Choroid plexus epithelial cell (primary cell): Measurements from ENCODE around the gene SMPD2.

Experiments
- DNase-seq: peaks from one replicate; pipeline ENCODE4 v3.0.0-alpha.2; 2010; ENCODE audit warnings: low read depth
- H3K4me3 ChIP-seq: 2 replicates; pipeline ENCODE4 v1.5.1; 2011; ENCODE audit warnings: low read depth, mild to moderate bottlenecking, control low read depth, low read length, moderate library complexity
- TF ChIP-seq, protein P1 (sequence below): conservative IDR thresholded peaks from 2 replicates; pipeline ENCODE4 v1.5.1; 2011; ENCODE audit warnings: low read depth, mild to moderate bottlenecking, control low read depth, inconsistent platforms, low read length, moderate library complexity

The SMPD2 gene

DNA sequence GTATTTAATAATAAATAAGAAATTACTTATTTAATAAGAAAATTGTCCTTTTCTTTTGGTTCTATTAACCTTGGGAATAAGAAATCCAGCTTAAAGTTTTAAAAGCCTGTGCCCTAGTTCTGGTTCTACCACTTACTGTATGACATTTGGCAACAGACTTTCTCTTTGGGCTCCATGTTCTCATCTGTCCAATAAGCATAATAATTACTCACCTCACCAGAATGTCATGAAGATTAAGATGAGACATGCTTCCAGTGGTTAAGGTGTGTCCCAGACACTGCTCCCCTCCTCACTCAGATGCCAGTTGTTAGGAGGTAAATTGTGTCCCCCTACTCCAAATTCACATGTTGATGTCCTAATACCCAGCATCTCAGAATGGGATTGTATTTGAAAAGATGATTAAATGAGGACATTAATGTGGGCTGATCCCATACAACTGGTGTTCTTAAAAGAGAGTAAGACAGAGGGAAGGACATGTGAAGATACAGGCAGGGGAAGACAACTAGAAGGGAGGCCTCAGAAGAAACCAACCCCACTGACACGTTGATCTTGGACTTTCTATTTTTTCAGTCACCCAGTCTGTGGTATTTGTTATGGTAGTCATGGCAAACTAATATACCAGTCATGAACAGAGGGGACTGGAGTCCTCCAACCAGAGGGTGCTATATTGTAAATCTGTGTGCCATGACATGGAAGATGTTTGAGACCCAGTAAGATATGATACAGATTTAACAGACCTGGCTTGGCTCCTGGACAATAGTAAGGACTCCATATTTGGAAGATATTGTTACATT lies 21.4 kb downstream of the SMPD2 start:
- TF ChIP-seq, protein P1, sequence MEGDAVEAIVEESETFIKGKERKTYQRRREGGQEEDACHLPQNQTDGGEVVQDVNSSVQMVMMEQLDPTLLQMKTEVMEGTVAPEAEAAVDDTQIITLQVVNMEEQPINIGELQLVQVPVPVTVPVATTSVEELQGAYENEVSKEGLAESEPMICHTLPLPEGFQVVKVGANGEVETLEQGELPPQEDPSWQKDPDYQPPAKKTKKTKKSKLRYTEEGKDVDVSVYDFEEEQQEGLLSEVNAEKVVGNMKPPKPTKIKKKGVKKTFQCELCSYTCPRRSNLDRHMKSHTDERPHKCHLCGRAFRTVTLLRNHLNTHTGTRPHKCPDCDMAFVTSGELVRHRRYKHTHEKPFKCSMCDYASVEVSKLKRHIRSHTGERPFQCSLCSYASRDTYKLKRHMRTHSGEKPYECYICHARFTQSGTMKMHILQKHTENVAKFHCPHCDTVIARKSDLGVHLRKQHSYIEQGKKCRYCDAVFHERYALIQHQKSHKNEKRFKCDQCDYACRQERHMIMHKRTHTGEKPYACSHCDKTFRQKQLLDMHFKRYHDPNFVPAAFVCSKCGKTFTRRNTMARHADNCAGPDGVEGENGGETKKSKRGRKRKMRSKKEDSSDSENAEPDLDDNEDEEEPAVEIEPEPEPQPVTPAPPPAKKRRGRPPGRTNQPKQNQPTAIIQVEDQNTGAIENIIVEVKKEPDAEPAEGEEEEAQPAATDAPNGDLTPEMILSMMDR: no peak
- DNase-seq: no peak
- H3K4me3 ChIP-seq: no peak overlapping the region

DNA sequence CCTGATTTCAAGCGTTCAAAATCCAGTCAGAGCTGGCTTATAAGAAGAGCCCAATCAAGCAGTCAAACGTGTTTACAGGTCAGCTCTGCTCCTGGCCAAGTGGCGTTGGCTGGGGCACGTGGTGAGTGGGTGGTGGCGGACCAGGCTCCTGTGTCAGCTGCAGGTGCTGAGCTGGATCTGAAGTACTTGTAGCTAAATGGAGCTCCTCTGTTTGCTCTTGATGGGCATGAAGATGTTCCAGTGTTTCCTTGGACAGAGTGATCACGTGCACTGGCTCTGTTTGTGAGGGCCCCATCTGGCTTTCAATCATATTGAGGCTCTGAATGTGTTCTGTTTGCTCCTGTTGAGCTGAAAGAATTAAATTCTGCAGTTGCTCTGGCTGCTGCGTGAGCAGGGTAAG lies 25.2 kb downstream of the SMPD2 start:
- DNase-seq: no peak
- TF ChIP-seq, protein P1: no peak
- H3K4me3 ChIP-seq: no peak overlapping the region

DNA sequence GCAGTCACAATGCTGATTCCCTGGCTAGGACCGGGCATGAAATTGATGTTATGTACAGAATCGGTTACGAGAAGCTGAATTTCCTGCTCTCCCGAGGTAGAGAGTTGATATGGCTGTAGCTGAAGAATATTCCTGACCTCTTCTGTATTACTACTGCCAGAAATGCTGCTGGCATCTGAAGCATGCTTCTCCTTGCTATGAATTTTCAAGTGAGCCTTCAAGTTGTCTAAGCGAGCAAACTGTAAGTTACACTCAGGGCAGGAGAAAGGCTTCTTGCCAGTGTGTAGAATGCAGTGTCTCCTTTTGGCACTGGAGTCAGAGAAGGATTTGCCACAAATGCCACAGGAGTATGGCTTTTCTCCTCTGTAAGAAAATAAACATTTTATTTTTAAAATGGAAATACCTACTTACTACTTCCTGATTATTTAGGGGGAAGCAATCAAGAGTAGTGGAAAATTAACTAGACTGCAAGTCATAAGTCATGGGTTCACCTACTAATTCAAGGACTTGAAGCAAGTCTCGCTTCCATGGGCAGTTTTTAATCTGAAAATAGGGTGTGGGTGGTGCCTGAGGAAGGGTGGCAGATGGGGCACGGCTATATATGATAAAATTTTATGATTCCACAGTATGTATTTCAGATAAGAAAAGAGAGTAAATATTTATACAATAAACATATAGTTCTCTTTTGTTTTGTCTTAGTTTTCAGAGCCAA lies 25.8 kb downstream of the SMPD2 start:
- TF ChIP-seq, protein P1: no peak
- H3K4me3 ChIP-seq: no peak overlapping the region

DNA sequence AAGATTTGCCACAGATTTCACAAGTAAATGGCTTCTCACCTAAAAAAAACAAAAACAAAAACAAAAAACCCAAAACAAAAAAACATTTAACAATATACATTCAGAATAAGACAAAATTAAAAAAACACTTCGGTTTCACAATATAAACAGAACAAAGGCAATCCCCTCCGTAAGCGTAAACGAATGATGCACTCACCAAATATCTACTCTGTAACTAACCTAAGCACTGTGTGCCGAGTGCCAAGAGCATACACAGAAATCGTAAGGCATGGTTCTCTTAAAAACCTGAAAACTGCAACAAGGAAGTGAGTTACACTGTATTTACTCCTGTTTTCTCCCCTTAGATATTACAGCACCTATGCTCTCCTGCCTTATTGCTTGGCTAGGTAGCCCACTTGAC lies 27.2 kb downstream of the SMPD2 start:
- no peak for DNase-seq
- TF ChIP-seq, protein P1: no peak
- H3K4me3 ChIP-seq: no peak overlapping the region

More for the DNA sequence above, 25.8 kb downstream of the SMPD2 start:
- no peak for DNase-seq

DNA sequence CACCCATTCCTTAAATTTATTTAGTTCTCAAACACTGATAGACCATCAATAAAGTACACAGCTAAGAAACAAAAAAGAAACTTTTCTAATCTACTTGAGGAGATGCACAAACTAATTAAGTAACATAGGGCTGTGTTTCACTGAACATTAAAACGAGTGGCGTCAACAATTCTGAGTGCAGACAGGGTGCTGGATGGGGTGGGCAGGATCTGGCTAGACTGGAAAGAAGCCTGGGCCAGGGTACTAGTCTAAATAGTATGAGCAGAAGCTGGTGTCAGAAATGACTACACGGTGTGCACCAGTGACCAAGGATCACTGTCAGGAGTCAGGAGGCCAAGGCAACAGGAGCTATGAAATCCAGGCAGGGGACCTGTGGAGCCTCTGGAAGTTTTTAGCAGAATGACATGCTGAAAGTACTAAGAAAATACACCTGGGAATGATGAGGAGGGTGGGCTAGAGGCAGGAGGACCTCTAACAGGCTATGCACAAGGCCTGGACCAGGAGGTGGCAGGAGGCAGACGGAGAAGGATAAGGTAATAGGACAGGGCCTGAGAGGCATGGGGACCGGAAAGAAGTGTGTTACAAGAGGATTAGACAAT lies 29.2 kb downstream of the SMPD2 start:
- H3K4me3 ChIP-seq: no peak overlapping the region
- DNase-seq: no peak
- TF ChIP-seq, protein P1: no peak

DNA sequence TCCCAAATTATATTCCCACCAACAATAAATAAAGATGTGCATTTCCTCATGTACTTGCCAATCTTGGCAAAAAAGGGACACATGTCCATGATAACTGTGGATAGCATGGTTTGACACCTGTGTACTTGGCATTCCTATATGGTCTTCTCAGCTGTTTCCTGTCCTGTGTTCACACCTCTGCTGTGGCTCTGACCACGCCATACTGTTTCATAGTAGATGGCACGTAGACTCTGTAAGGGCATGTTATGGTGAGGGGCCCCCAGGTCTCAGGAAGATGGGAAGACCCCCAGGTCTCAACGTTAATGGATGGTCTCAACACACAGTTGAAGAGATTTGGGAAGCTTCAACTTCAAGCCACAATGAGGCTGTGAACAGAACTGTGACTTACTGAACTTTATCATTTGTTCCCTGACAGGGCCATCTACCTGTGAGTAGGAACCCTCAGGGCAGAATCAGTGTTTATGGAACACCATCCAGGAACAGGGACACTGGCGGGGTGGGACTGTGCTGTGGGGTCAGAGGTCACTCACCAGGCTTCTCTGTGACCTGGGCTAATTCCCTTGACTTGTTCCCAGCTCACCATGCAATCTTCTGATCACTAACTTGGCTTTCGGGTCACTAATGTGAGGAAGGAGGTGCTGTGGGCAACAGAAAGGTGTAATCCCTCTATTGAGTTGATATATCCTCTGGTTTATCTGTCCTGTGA lies 30.7 kb downstream of the SMPD2 start:
- DNase-seq: no peak
- H3K4me3 ChIP-seq: no peak overlapping the region
- TF ChIP-seq, protein P1: no peak
